Activated CD4-positive, alpha-beta T cell treated with anti-CD3 and anti-CD28 coated beads for 1 hour (primary cell): ENCODE data around the gene ZBTB22.
"Not testable (repeated sequence)": the region's sequence is repeated elsewhere in the genome, so short reads cannot be mapped to it uniquely, and the experiment has no call there.

Experiments used
- DNase-seq: peaks from one replicate; pipeline ENCODE4 v3.0.0-alpha.2; 2020

ZBTB22 gene

DNA sequence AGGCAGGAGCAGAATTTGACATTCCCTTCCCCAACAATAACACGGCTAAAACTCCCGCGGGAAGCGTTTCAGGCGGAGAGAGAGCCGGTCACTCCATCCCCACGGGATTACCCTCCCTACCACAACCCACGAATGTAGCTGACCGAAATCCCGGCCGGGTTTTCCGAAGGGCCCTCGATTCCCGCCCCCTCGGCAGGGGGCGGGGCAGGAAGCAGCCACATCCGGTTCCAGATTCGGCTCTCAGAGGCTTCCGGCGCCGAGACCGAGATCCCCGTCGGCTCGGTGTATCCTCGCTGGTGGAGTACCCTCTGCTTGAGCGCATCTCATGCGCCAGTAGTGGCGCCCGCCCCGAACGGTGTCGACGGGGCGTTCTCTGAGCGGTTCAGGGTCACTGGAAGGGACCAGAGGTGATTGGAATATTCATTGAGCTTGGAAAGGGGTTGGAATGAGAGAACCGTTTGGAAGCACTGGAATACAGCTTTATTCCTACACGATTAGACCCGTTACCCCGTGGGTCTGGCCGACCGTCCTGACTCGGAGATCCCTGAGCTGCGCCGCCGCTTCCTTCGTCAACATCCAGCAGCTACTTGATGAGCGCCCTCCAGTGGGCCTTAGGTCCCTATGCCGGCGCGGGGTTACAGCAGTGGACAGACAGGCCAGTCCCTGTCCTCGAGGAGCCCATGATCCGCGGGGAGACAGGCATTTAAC is 18.2 kb downstream of the ZBTB22 start:
- peak; percentile 90 for DNase-seq

DNA sequence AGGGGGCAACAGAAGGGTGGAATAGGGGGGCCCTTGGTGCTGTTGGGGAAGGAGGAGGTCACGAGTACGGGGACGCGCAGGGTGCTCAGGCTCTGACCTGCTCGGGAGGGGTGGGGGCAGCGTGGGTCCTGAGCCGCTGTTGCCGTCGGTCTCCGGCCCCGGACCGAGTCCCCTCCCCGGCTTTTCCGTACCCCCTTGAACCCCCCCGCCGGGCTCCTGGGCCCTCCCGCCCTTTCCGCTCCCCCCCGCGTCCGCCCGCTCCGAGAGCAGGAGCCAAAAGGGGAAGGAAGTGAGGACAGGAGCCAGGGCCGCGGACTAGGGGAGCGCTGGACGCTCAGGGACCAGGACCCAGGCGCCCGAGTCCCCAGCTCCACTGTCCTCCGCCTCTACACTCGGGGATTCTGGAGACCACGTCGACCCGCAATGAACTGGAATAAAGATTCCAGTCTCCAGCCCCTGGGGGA is 18.7 kb downstream of the ZBTB22 start, which contains the start of gene RGL2:
RGL2 (minus strand) TSS at position 170 of the 464 bp plus-strand sequence. CDS start 332 bp downstream, outside the sequence.
- peak; percentile 48 for DNase-seq

DNA sequence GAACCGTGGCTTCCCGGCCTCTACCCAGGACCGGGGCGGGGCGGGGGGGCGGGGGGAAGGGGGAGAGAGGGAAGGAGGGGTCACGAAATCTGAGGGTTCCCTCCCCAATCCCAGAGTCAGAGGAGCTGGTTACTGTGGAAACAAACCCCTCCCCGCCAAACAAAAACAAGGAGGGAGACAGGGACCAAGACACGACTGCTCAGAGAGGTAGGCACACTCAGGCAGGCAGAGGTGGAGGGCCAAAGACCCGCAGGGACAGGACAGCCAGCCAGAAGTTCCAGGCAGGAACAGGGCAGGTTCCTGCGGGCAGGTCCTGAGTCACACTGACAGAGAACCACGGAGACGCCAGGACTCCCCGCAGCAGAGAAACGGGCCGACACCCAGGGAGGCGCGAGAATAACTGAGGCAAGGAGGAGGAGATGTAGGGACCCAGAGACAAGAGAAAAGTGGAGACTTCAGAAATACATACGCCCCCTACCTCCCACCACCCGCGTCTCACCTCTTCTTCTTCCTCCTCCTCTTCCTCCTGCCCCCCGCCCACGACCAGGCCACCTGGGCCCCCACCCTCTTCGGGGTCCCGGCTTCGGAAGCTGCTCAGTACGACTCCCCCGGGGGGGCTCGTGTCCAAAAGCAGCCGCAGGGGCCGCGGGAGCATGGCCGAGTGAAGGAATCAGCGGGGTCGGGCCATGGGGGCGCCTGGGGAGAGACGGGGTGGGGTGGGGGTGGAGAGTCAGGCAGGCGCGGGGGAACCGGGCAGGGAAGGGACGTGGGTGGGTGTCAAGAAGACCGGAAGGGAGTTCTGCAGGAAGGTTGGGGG is 19.4 kb downstream of the ZBTB22 start:
- DNase-seq: no peak

DNA sequence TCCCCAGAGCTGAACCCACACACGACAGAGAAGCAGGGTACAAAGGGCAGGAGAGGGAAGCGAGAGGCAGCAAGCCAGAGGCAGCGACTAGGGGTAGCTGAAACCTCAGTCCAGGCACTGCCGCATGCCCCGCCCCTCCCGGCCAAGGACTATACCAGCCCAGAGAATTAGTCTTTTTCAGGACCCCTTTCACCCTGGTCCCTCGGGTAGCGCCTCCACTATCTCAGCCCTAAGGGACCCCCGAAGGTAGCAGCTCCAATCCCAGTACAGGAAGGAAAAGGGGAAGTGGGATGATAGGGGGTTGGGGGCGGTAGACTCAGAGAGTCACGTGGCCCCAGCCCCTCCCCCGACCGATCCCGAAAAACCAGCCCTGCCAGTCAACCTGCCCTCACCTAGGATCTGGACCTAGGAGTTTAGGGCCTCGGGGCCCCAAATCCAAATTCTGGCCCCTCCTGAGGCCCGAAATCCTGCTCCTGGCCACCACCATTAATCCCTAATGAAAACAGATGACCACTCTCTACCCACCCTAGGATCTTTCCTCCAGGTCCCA is 20.1 kb downstream of the ZBTB22 start:
- no peak for DNase-seq

DNA sequence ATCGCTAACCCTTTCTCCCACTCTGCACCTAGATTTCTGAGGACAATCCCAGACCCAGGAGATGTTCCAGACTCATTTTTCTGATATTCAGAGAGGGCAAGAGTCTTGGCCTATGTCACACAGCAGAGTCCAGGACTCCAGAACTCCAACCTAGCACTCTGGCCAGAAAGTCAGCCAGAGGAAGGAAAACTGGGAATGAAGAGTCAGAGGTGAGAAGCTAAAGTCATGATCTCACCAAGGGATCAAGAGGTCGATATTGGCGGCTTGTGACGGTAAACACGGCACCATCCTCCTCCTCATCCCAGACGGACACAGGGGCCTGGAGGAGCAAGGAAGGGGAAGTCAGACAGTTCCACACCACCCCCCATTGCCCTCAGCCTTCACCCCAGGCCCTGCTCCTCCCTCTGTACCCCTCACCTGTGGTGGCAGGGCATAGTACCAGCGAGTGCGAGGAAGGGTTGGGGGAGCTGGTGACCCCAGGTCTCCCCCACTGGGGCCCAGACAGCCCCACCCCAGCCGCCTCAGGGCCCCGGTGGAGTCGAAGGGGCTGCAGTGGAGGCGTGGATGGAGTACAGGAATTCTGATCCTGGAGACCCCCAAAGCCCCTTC is 20.6 kb downstream of the ZBTB22 start:
- no peak for DNase-seq

DNA sequence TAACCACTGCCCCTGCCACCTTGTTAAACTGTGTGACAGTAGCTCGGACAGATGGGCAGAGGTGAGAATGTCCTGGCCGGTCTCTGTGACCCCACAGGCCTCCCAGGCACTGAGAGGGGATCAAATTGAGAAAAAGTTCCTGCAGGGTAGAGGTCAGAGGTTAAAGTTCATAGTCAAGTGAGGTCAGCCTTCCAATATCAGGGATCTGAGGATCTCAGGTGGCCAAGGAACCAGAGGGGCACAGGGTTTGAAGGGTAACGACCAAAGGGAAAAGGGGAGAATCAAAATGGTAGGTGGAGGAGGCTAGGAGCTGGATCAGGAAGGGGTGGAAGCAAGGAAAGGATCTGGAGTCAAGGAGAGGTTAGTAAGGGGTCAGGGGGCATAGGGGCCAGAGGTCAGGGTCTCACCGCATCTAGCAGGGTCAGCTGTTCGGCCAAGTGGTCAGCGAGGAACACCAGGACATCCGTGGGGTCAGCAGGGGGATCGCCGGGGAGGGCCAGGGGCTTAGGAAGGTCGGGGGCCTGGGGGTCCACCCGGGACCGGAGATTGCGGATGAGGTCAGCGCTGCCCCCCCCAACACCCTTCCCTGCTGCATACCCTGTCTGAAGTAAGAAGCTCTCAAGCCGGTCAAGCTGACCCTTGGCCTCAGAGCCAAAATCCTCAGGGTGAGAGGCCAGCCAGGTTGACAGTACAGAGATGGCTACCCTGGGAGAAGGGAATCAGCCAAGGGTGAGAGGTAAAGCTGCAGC is 21.7 kb downstream of the ZBTB22 start:
- no peak for DNase-seq

DNA sequence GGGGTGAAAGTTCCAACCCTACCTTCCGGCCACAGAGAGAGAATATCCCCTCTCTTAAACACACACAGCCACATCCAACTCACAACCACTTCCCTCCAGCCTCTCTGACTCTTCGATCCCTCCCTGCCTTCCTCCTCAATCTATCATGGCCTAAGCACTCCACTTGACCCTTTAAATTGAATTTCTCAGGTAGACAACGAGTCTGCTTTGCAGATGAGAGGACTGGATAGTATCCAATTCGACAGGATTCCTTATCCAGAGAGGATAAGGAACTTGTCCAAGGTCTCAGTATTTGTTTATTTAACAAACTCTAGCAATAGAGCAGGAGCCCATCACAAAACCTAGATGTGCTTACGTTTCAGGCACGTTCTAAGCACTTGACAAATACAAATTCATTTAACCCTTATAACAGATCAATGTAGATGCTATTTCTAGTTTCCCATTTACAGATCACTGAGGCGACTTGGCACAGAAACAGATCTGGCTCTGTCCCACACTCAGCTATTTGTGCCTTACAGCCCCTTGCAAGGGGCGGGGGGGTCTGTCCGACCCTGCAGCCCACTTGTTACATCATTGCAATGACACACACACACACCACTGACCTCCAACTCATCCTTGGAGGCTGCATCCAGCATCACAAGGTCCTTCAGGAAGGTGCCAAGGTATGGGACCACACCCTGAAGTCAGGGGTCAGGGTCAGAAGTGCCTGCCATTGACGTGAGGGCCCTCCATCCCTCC is 23.3 kb downstream of the ZBTB22 start:
- no peak for DNase-seq

DNA sequence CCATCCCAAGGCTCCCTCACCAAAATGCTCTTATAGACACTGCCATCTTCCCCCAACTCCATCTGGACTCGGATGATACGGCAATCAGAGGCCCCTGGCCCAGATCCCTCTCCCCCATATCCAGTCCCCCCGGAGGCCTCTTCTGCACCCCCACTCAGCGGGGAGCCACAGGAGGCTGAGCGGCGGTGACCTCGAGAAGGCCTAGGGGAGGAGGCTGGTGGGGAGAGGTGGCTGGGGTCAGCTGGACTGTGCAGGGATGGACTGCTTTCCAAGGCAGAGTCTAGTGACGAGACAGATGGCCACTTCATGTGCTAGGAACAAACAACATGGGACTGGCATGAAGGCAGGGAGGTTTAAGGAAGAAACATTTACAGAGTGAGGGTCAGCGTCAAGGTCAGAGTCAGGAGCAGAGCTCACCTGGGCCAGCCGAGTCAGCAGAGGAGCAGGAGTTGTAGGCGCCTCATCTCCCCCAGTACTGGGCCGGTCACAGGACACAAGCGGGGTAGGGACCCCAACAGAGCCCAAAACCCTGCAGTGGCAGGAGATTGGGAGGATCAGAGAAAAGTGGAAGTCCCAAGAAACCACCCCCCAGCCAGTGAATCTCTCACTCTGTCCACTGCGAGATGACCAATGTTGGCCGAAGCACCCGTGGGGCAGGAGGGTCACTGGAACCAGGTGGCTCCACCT is 24.4 kb downstream of the ZBTB22 start:
- DNase-seq: no peak

DNA sequence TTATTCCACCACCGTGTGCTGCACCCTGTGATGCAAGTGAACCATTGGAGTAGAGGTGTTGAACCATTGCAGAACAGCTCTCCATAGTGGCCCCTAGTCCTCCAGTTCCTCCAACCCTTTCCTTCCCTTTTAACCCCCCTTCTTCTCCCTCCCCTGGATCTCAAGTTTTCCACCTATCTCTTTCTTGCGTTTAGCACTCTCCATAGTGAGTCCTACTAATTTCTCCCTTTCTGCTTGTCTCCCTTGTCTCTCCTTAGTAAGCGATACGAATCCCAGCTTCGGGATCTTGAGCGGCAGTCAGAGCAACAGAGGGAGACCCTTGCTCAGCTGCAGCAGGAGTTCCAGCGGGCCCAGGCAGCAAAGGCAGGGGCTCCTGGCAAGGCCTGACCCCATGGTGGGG is 27.1 kb downstream of the ZBTB22 start:
- no peak for DNase-seq

DNA sequence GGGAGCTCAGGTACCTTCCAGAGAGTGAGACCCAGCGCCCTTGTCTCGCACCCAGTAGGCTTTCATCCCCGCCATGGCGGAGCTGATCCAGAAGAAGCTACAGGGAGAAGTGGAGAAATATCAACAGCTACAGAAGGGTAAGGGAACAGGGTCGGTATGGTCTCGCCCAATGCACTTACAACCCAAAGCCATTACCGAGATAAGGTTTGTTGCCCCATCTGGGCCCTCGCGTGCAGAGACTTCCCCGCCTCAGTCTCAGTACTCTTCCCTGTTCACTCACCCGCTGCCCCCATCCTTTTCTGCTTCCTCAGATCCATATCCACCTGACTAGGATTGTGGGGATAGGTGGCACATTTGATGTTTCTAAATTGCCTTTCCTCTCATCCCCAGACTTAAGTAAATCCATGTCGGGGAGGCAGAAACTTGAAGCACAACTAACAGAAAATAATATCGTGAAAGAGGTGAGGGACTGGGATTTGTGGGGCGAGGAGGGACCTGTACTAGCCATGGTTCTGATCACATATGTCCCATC is 27.7 kb downstream of the ZBTB22 start:
- no peak for DNase-seq

DNA sequence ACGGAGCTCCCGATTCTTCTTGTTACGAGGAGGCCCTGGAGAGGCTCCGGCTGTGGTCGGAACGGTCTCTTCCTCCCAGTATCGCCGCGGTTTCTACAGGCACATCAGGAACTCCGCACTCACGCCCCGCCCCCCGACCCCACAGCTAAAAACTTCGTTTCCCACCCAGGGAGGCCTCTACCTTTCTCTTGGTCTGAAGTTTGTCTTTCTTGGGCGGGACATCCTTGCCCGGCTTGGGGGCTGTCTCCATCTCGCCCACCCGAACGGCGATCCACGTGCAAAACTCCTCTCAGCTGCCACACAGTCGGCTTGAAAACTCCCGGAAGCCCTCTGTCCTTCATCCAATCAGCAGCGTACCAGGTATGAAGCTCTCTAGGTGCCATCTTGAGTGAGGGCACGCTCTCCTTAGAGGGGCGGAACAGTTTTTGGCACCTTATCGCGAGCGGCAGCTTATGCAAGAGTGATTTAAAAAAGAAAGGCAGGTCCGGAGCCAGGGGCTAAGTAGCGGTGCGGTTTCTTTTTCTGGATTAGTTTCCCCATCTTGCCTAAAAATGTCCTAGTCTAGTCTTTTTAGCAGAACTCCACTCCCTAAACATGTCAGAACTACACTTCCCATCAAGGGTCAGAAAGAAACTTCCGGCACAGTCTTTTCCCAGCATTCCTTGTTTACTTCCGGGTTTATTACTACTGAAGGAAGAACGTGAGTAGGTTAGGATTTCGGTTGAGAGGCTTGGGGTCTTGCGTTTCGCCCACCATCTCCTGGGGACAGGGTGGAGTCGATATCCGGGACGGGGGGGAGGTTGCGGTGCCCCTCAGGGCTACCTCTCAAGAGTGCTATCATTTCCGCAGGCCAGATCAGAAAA is 28.4 kb downstream of the ZBTB22 start, which contains the start of the genes PFDN6 and WDR46:
PFDN6 (plus strand) TSS at position 681 of the 863 bp plus-strand sequence. CDS start 256 bp downstream, outside the sequence.
WDR46 (minus strand) TSS at position 319 of the 863 bp plus-strand sequence; CDS start at position 250, 69 bp downstream.
- peak; percentile 68 for DNase-seq

DNA sequence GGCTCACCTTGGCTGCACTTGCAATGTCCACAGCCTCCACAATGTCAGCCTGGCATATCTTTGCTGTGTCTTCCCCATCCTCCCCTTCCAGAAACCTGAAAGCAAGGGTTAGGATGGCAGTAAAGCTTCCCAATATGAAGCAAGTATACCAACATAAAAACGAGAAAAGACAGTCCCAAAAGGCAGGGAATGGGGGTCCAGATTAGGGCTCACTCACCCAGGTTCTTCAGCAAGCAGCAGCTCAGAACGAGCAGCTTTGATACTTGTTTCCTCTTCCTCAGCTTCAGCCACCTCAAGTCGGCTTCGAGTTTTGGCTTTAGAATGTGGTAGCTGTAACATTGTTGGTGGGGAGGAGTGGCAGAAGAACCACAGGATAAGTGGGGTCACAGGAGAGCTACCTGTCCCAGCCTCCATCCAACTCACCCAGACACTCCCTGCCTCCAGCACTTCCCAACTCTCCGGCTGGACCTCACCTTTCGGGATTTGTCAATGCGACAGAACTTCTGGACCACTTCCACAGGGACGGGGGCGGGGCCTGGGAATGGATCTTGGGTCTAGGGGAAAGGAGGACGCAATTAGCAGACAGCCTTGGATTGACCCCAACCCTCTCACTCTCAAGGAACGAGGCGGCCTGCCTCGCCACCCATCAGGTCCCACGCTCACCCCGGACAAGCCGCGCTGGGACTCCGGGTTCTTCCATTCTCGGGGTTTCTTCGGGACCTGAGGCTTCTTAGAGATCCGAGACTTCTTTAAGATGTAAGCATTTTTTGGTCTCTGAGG is 29.2 kb downstream of the ZBTB22 start:
- no peak for DNase-seq

DNA sequence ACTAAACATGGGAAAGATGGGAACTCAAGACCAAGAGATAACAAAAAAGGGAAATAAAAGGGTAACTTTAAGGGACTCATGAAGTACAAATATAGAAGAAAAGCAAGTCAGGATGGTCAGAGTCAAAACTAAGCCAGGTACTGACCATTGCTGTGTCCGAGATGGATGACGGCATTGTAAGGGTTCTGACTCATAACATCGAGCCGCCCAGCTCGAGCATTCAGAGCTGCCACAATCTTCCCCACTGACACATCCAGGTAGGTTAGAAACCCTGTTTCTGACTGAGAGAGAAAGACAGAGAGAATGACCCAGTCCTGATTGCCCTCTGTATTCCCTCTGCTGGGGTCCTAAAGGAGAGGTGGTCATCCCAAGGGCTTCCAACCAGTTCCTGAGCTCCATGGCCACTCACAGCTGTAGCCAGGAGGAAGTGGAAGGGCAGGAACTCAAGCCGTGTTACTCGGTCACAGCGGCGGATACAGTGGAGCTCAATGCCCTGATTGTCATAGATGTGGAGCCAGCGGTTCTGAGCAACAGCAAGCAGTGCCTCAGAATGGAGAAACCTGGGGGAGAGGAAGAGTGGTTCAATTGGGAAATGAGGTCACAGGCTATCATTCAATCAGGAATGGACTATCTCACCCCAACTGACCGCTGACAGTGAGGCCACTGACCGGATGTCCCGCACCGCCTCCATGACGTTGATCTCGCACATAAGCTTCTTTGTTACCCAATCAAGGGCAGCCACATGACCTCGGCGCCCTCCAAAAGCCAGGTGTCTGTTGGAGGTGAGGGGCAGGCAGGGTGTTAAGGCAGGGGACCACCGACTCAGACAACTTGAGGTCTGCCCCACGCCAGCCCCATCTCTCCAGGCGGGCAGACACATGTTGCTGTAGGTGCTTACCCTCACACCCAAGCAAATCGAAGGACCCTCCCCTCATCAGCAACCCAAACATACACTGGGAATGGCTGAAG is 30.3 kb downstream of the ZBTB22 start:
- no peak for DNase-seq

DNA sequence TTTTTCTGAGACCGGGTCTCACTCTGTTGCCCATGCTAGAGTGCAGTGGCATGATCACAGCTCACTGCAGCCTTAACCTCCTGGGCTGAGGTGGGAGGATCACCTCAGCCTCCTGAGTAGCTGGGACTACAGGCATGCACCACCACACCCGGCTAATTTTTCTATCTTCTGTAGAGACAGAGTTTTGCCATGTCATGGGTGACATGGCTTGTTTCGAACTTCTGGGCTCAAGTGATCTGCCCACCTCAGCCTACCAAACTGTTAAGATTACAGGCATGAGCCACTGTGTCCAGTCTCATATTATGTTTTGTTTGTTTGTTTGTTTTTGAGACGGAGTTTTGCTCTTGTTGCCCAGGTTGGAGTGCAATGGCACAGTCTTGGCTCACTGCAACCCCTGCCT is 32.3 kb downstream of the ZBTB22 start:
- DNase-seq: not testable (repeated sequence)

DNA sequence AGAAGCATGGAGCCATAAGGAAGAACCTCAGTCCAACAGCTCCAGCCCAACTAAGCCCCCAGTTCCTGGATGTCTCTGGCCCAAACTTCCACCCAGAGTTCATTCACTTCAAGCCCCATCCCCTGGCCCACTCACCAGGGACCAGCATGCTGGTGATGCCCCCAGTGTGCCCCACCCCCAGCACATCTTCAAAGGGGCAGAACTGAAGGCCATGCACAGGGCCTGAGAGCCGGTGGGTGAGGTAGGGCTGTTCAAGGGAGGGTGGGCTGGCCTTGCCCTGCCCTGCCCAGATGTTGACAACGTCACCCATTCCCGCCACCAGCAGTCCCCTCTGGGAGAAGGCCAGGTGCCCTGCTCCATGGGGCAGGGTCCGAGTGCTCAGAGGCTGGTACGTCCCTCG is 37.0 kb downstream of the ZBTB22 start:
- no peak for DNase-seq

DNA sequence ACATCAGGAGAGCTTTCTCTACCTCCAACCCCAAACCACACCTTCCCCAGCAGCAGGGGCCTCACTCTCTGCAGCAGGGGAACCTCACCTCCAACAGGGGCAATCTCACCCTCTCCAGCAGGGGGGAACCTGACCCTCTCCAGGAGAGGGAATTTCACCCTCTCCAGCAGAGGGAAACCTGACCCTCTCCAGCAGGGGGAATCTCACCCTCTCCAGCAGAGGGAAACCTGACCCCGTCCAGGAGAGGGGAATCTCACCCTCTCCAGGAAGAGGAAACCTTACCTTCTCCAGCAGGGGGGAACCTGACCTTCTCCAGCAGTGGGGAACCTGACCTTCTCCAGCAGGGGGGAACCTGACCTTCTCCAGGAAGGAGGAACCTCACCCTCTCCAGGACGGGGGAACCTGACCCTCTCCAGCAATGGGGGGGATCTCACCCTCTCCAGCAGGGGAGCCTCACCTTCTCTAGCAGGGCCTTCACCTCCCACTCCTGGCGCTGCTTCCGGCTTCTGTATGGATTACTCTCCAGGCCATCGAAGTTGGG is 37.5 kb downstream of the ZBTB22 start:
- DNase-seq: no peak

DNA sequence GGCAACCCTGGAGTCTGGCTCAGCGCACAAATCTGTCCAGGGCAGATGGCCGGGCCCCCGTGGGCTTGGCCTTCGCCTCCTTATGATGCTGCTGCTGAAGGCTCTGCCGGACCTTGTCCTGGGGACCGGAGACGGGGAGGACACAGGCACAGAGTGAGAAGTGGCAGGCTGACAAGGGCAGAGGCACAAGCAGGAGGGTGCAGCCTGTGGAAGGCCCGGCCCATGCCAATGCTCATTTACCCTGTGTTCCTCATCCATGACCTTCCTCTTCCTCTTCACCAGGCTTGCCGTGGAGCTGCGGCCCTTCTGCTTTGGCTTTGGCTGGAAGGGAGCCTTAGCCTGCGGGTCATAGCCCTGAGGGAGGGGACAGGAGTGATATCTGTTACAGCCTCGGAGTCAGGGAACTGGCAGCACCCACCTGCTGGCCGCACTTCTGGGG is 38.3 kb downstream of the ZBTB22 start:
- no peak for DNase-seq
